ENCODE measurements around the gene CA5A. TPM values are rescaled to one million over a fixed set of nuclear protein-coding genes. Genes with fewer than 3 reads are reported as not detected.
"Not testable (repeated sequence)": the region's sequence is repeated elsewhere in the genome, so short reads cannot be mapped to it uniquely, and the experiment has no call there.

CA5A gene
- total RNA-seq, 3 donors from 2014 or later = not detected

DNA sequence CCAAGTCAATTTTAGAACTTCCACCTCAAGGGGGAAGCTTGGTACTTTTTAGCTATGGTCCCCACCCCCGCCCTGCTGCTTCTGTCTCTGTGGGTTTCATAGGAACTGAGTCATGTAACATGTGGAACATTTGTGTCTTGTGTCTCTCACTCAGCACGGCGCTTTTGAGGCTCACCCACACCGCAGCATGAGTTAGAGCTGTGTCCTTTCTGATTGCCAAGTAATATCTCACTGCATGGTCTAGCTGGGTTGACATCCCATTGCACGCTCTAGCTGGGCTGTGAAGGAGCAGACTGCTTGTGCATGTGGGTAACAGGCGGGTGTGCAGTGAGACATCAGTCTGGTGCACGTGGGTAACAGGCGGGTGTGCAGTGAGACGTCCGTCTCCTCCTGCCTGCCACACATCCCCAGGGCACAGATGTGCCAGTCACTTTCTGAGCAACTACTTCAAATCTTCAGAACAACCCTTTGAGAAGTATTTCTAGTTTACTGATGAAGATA lies 40.6 kb downstream of the CA5A start:
- Histone ChIP-seq H3K4me3 (no peak overlapping the region), H3K27me3 (no peaks in the 10 kb centered on the region), H3K36me3 (no peaks in the 10 kb centered on the region), H3K27ac (no peak overlapping the region), H3K4me1 (no peaks in the 10 kb centered on the region), H3K9me3 (no peaks in the 10 kb centered on the region)
- TF ChIP-seq, protein P1, sequence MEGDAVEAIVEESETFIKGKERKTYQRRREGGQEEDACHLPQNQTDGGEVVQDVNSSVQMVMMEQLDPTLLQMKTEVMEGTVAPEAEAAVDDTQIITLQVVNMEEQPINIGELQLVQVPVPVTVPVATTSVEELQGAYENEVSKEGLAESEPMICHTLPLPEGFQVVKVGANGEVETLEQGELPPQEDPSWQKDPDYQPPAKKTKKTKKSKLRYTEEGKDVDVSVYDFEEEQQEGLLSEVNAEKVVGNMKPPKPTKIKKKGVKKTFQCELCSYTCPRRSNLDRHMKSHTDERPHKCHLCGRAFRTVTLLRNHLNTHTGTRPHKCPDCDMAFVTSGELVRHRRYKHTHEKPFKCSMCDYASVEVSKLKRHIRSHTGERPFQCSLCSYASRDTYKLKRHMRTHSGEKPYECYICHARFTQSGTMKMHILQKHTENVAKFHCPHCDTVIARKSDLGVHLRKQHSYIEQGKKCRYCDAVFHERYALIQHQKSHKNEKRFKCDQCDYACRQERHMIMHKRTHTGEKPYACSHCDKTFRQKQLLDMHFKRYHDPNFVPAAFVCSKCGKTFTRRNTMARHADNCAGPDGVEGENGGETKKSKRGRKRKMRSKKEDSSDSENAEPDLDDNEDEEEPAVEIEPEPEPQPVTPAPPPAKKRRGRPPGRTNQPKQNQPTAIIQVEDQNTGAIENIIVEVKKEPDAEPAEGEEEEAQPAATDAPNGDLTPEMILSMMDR (IDR thresholded peaks at IDR 0.05) = no peak
- TF ChIP-seq POLR2A (IDR thresholded peaks at IDR 0.05) (no peak), POLR2AphosphoS5 (IDR thresholded peaks at IDR 0.05) (no peak)
- no peak for DNase-seq (ENCODE audit: low spot score in 2 of 2)
- intact Hi-C loops (cut with DNase I; ENCODE audit: low total_unique reads) = loop anchor here (5.0 kb wide), 1 partner anchor 298 kb away; no protein-coding TSS in a partner anchor

DNA sequence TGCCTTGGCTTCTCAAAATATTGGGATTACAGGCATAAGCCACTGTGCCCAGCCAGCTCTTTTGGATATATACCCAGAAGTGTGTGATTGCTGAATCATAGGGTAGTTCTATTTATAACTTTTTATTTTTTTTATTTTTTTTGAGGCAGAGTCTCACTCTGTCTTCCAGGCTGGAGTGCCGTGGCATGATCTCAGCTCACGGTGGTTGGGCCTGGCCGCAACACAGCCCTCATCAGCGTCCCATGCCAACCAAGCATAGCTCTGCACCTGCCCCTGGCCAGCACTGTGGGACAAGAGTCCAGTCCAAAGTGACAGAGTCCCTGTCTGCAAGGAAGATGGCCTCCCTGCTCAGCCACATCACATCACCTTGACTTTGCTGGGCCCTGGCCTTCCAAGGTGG lies 42.3 kb downstream of the CA5A start:
- intact Hi-C loops (cut with DNase I; ENCODE audit: low total_unique reads); H3K36me3 ChIP-seq; DNase-seq (ENCODE audit: low spot score in 2 of 2); H3K4me1 ChIP-seq; H3K9me3 ChIP-seq; H3K4me3 ChIP-seq; H3K27ac ChIP-seq; H3K27me3 ChIP-seq: not testable (repeated sequence)

DNA sequence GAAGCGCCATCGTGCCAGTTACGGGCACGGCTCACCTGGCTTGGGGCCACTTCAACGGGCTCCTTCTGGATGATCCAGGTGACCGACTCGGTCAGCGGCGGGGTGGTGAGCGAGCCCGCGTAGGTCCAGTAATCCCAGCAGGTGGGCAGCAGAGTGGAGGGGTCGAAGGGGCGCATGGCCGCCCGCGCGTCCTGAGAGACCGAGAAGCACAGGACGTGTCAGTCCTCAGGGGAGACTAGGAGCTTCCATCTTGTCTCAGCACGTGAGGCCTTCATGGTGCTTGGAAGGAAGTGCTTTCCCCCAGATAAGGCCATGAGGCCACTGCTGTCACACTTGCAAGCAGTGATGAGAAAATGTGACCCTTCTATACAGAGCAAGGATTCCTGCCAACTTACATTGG lies 44.6 kb downstream of the CA5A start:
- H3K27ac ChIP-seq = no peak overlapping the region
- no peaks in the 10 kb centered on the region for H3K9me3 ChIP-seq
- no peak overlapping the region for H3K4me3 ChIP-seq
- H3K4me1 ChIP-seq = no peaks in the 10 kb centered on the region
- no peak for DNase-seq (ENCODE audit: low spot score in 2 of 2)
- TF ChIP-seq POLR2AphosphoS5 (IDR thresholded peaks at IDR 0.05) = no peak
- TF ChIP-seq, protein P1 (IDR thresholded peaks at IDR 0.05) = no peak
- TF ChIP-seq POLR2A (IDR thresholded peaks at IDR 0.05) = no peak
- H3K27me3 ChIP-seq = no peaks in the 10 kb centered on the region
- intact Hi-C loops (cut with DNase I; ENCODE audit: low total_unique reads) = no loop called here
- H3K36me3 ChIP-seq = no peaks in the 10 kb centered on the region

DNA sequence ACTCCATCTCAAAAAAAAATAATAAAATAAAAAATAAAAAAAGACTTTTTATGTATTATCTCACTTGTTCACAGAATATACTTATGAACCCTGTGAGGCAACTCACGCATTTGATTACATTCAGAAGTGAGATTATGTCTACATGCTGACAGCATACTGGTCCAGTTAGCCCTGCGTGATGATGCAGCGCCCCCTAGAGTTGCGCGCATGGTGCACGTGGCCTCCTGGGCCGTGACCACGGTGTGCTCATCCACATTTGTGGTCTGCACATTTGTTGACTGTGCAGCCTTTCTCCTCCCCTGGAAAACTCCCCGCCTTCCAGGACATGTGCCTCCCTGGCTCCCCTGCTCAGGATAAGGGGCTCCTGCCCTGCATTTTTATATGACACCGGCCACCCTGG lies 46.6 kb downstream of the CA5A start:
- H3K9me3 ChIP-seq; H3K4me3 ChIP-seq; H3K4me1 ChIP-seq; intact Hi-C loops (cut with DNase I; ENCODE audit: low total_unique reads); H3K36me3 ChIP-seq; H3K27ac ChIP-seq; H3K27me3 ChIP-seq; DNase-seq (ENCODE audit: low spot score in 2 of 2): not testable (repeated sequence)

DNA sequence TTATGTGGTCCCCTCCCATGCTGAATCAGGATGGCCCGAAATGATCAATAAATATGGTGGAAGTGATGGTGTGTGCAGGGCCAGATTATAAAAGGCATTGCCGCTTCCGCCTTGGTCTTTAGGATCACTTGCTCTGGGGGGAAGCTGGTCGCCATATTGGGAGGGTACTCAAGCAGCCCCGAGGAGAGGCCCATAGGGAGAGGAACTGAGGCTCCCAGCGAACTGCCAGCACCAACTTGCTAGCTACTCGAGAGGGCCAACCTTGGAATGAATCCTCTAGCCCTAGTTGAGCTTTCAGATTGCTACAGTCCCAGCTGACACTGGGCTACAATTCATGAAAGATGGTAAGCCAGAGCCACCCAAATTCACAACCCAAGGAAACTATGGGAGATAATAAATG lies 48.0 kb downstream of the CA5A start:
- intact Hi-C loops (cut with DNase I; ENCODE audit: low total_unique reads); H3K4me3 ChIP-seq; H3K9me3 ChIP-seq; DNase-seq (ENCODE audit: low spot score in 2 of 2); H3K36me3 ChIP-seq; H3K27me3 ChIP-seq; H3K4me1 ChIP-seq; H3K27ac ChIP-seq: not testable (repeated sequence)

DNA sequence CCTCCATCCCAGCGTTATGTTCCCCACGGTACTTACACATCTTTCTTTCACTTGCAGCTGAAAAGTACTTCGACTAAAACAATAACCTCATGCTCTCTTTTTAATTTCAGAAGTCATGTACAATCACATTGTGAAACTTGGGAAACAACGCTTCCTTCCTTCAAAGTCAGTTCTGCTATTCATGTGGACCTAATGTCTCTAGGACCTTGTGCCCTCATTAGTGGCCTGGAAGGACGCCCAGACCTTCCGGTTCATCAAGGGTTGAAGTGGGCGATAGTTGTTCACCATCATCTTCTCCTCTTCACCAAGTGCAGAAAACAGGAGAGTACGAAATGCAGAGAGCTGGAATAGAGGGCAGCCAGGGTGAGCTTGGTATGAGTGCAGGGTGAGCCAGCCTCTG lies 48.4 kb downstream of the CA5A start:
- H3K9me3 ChIP-seq; H3K27me3 ChIP-seq; DNase-seq (ENCODE audit: low spot score in 2 of 2); intact Hi-C loops (cut with DNase I; ENCODE audit: low total_unique reads); H3K27ac ChIP-seq; H3K4me1 ChIP-seq; H3K4me3 ChIP-seq; H3K36me3 ChIP-seq: not testable (repeated sequence)

- intact Hi-C loops (cut with DNase I; ENCODE audit: low total_unique reads); H3K4me3 ChIP-seq; H3K36me3 ChIP-seq; H3K27me3 ChIP-seq; H3K4me1 ChIP-seq; H3K9me3 ChIP-seq; H3K27ac ChIP-seq; DNase-seq (ENCODE audit: low spot score in 2 of 2): not testable (repeated sequence)
Observed at GRCh38 chr16:87885371-87885967, 50.9 kb downstream of the CA5A start.

DNA sequence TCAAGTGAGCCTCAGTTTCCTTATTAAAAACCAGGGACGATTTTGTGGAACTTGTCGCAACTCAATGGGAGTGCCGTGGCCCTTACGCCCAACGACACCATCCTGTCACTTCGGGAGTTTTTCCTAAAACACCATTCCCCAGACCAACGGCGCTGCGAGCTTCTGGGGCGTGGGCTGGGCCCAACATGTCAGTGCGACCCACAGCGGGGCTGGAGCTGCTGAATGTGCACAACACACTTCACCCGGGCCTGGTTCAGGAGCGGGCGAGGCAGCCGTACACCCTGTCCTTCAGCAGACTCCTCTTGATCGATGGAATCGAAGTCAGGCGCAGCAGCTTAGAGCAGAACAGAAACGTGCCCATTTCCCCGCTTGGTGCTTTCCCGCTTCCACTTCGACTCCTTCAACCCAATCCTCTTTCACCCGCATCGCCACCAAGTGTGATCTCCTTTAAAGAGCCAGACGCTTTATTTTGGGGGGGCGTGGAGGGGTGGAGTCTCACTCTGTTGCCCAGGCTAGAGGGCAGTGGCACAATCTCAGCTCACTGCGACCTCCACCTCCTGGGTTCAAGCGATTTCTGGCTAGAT lies 53.8 kb downstream of the CA5A start:
- H3K4me3 ChIP-seq = no peak overlapping the region
- no peaks in the 10 kb centered on the region for H3K36me3 ChIP-seq
- no peaks in the 10 kb centered on the region for H3K4me1 ChIP-seq
- TF ChIP-seq, protein P1 (IDR thresholded peaks at IDR 0.05) = no peak
- TF ChIP-seq POLR2AphosphoS5 (IDR thresholded peaks at IDR 0.05) = no peak
- no peak for TF ChIP-seq POLR2A (IDR thresholded peaks at IDR 0.05)
- H3K9me3 ChIP-seq = no peaks in the 10 kb centered on the region
- H3K27ac ChIP-seq = no peak overlapping the region
- intact Hi-C loops (cut with DNase I; ENCODE audit: low total_unique reads) = no loop called here
- H3K27me3 ChIP-seq = no peaks in the 10 kb centered on the region
- DNase-seq (ENCODE audit: low spot score in 2 of 2) = no peak
